Right lobe of liver (tissue), 6 donors: Measurements from ENCODE around the gene CEP63. TPM values are rescaled to one million over a fixed set of nuclear protein-coding genes. Genes with fewer than 3 reads are reported as not detected.

ENCODE experiments used
- ATAC-seq, 4 donors: fragments of 200-7000 bp; cut with Tn5 transposase; one replicate each; pipeline ENCODE4 v1.9.1; 2020; ENCODE audit warnings: mild to moderate bottlenecking in 4 of 4, moderate library complexity in 4 of 4
- DNase-seq, 3 donors: peaks; one replicate each; pipeline ENCODE4 v3.0.0-alpha.2; 2020
- H3K27ac ChIP-seq, 3 donors: fragments of 200-600 bp; one replicate each; pipeline ENCODE4 v1.8.0; 2022
- H3K27me3 ChIP-seq, 2 donors: fragments of 200-600 bp; one replicate each; pipeline ENCODE4 v1.8.0; 2022
- H3K36me3 ChIP-seq, 4 donors: fragments of 200-600 bp; sonication (generic) in 1 of 4; one replicate each; pipeline versions ENCODE4 v1.5.1 to v1.8.0; 2017 to 2022; ENCODE audit warnings: control low read depth in 1 of 4
- H3K4me1 ChIP-seq, 4 donors: fragments of 200-600 bp; sonication (generic) in 1 of 4; one replicate each; pipeline versions ENCODE4 v1.5.1 to v1.8.0; 2017 to 2022; ENCODE audit warnings: control low read depth in 1 of 4
- H3K4me3 ChIP-seq, 3 donors: fragments of 200-600 bp; one replicate each; pipeline ENCODE4 v1.8.0; 2022
- H3K9me3 ChIP-seq, 4 donors: fragments of 200-600 bp; sonication (generic) in 1 of 4; one replicate each; pipeline versions ENCODE4 v1.5.1 to v1.8.0; 2017 to 2022; ENCODE audit warnings: control low read depth in 1 of 4
- CTCF ChIP-seq, 4 donors: fragments of 200-600 bp in 3 of 4; fragments of 450-650 bp in 1 of 4; IDR thresholded peaks; one replicate each; pipeline versions ENCODE4 v1.5.1 to v1.8.0; 2016 to 2022; ENCODE audit warnings: antibody characterized with exemption in 4 of 4, mild to moderate bottlenecking in 2 of 4
- POLR2A ChIP-seq: fragments of 450-650 bp; IDR thresholded peaks from one replicate; pipeline ENCODE4 v1.6.1; 2017; ENCODE audit warnings: antibody characterized with exemption, mild to moderate bottlenecking
- WGBS: methylation state at CpG from one replicate; pipeline ENCODE4 v1.1.6; 2018; ENCODE audit warnings: low coverage, low lambda C conversion rate; ENCODE audit not compliant: insufficient coverage; ENCODE audit errors: missing lambda C conversion rate; 5-methylcytosine and 5-hydroxymethylcytosine counted together
- intact Hi-C, 2 donors: fragments of 100-400 bp; cut with DNase I; formaldehyde crosslinking; loops; one replicate each; pipeline versions ENCODE4 v1.11.2 to v1.14.1; 2022
- total RNA-seq, 6 experiments: library from RNA; depleted of rRNA in 2 of 6; stranded (reverse); fragments of >200 nt in 2 of 6; fragmentation: NEBNext Ultra II Directional in 3 of 6; extraction: Animal tissue kit (Norgen Biotek cat#: 25700) in 3 of 6; gene quantifications; one replicate each; pipeline versions ENCODE4 v1.1.0 to v1.2.4, GENCODE V29; 2016 to 2023
- donor health status: DM: no; HTN: yes; CAD: no.
- donor health status: DM: no; HTN: no; CAD: no.
- donor health status: DM: no; HTN: no; CAD: no.
- donor health status: DM: no; HTN: yes; CAD: no.
- donor health status: DM: no; HTN: yes; CAD: no.

Gene CEP63
- total RNA-seq, 6 experiments from 2014 or later, result 8.7 to 14.4 (median 9.1) TPM

DNA sequence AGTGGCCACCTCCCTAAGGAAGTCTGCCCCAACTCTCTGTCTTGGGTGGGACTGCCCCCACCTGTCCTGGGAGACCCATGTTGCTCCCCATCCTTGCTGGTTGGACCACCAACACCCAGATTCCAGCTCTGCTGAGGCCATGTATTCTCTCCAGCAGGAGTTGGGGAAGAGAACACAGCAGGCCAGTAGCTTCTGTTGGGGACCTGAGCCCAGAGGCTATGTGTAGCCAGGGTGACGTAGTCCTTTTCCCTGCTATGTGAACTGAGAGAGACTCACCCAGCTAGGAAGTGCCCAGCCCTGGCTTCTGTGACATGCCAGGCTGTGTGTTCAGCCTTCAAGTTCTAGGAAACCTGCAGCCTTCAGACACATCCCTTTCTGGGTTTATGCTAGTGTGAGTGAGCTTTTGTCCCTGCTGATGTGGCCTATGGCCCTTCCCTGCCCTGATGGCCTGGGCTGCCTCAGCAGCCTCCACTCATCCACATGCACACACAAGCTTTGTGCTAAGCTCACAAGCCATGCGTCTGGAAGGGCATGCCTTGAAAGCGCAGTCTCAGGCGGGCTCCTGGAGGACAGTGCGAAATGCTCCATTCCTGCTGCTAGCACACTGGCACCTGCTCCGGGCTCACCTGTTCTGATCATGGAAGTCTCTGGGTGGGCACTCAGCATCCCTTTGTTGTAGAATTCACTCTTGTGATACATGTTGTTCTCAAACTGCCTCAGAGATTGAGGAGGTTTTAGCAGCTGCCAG lies 122.3 kb downstream of the CEP63 start:
- no peak for DNase-seq
- Histone ChIP-seq H3K4me1 (no peaks in the 10 kb centered on the region), H3K9me3 (no peaks in the 10 kb centered on the region), H3K36me3 (no peaks in the 10 kb centered on the region), H3K27me3 (no peaks in the 10 kb centered on the region), H3K4me3 (no peak overlapping the region), H3K27ac (no peak overlapping the region)
- TF ChIP-seq POLR2A (no peak), CTCF (IDR thresholded peaks at IDR 0.05) (no peak)
- 100% methylated on average over 2 of the region's 6 CpGs for WGBS
- intact Hi-C loops, result loop anchor here in 1 of 2 donors (10.0 kb wide), 1 partner anchor 147 kb away; no protein-coding TSS in a partner anchor
- no peak for ATAC-seq

- H3K4me1 ChIP-seq, result no peaks in the 10 kb centered on the region
- H3K27me3 ChIP-seq, result no peaks in the 10 kb centered on the region
- DNase-seq, result no peak
- H3K9me3 ChIP-seq, result no peaks in the 10 kb centered on the region
- intact Hi-C loops, result loop anchor here in 1 of 2 donors (10.0 kb wide), 1 partner anchor 146 kb away; no protein-coding TSS in a partner anchor
- no peak overlapping the region for H3K4me3 ChIP-seq
- H3K27ac ChIP-seq, result no peak overlapping the region
- no peak for TF ChIP-seq CTCF (IDR thresholded peaks at IDR 0.05)
- TF ChIP-seq POLR2A, result no peak
- ATAC-seq, result no peak
- WGBS, result 58% methylated on average over 6 of the region's 10 CpGs
- no peaks in the 10 kb centered on the region for H3K36me3 ChIP-seq
Observed at GRCh38 chr3:134608771-134609435, 123.0 kb downstream of the CEP63 start.

DNA sequence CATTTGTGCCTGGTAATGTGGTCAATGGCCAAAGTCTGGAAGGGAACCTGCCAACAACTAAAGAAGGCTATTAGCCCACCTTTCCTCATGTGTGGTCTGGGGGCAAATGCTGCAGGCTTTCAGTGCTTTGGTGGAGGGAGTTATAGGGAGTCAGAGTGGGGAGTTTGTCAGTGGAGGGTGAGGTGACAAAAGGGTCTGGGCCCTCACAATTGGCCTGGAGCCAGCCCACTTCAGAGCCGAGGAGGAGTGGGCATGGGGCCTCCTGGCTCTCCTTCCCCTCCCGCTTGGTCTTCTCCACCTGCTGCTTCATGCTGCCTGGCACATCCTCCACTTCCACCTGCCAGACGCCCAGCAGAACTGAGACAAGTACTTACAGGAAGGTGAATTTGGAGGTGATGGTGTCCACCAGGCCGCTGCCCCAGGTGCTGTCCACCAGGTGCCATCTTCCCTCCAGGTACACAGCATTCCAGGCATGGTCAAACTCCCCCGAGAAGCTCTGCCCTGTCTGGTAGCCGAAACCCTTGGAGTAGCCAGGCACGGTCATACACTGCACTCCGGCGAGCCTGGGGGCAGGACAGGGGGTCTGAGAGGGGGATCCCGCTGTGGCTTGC lies 124.1 kb downstream of the CEP63 start:
- intact Hi-C loops, result loop anchor here in 1 of 2 donors (10.0 kb wide), 1 partner anchor 145 kb away; no protein-coding TSS in a partner anchor
- no peak overlapping the region for H3K4me3 ChIP-seq
- no peaks in the 10 kb centered on the region for H3K27me3 ChIP-seq
- DNase-seq, result no peak
- H3K9me3 ChIP-seq, result no peaks in the 10 kb centered on the region
- no peaks in the 10 kb centered on the region for H3K36me3 ChIP-seq
- WGBS, result no CpG with 5 or more reads among the region's 10 CpGs
- TF ChIP-seq CTCF (IDR thresholded peaks at IDR 0.05) (no peak), POLR2A (no peak)
- H3K4me1 ChIP-seq, result no peaks in the 10 kb centered on the region
- no peak for ATAC-seq
- H3K27ac ChIP-seq, result no peak overlapping the region

DNA sequence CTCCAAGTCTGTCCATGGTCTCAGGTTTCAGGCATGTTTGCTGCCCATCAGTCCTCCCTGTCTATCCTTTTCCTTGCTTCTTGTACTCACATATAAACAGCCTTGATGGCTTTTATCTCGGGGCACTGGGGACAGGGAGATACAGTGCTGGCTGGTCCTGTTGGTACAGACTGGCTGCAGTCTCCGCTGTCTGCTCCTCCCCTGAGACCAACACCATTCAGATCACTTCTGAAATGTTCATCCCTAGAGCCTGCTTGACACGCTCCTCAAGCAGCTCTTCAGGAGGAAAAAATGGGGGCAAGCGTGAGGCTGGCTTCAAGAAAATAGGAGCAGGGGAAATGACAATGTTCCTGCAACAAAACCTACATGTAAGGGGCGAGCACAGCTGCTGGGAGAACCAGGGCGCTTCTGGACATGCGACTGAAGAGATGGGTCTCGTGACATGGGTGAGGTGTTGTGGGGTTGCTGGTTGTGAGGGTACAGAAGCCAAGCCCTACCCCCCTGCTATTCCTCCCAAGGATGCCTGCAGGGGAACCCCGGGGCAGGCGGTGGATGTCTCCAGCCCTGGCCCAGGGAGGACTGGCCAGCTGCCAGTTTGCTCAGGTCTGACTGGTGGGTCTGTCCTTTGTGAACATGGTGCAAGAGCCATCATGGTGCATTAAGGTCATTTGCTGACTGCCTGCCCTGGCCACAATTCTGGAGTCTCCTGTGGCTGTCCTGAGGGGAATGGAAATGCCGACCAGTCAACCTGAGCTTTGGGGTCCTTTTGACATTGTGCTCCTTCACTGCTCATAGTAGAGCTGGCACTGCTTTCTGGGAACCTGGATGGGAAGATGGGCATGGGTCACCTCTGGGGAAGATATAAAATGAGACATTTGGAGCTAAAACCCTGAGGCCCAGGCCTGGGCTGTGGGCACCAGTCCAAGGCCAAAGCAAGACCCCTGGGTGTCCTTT lies 124.9 kb downstream of the CEP63 start:
- no peak overlapping the region for H3K27ac ChIP-seq
- WGBS, result 69% methylated on average over 5 of the region's 11 CpGs
- no peaks in the 10 kb centered on the region for H3K9me3 ChIP-seq
- no peak for DNase-seq
- H3K4me1 ChIP-seq, result no peaks in the 10 kb centered on the region
- H3K4me3 ChIP-seq, result no peak overlapping the region
- no peaks in the 10 kb centered on the region for H3K27me3 ChIP-seq
- no peaks in the 10 kb centered on the region for H3K36me3 ChIP-seq
- TF ChIP-seq POLR2A, result no peak
- no peak for TF ChIP-seq CTCF (IDR thresholded peaks at IDR 0.05)
- intact Hi-C loops, result no loop called here
- no peak for ATAC-seq
